ENCODE data around the gene LPCAT4.
"Not testable (repeated sequence)": the region's sequence is repeated elsewhere in the genome, so short reads cannot be mapped to it uniquely, and the experiment has no call there.

Gene LPCAT4

GRCh38 chr15:34362047-34362773 lies 4.8 kb downstream of the LPCAT4 start:
- no peak for DNase-seq

GRCh38 chr15:34361278-34361677 lies 5.7 kb downstream of the LPCAT4 start:
- DNase-seq = no peak

DNA sequence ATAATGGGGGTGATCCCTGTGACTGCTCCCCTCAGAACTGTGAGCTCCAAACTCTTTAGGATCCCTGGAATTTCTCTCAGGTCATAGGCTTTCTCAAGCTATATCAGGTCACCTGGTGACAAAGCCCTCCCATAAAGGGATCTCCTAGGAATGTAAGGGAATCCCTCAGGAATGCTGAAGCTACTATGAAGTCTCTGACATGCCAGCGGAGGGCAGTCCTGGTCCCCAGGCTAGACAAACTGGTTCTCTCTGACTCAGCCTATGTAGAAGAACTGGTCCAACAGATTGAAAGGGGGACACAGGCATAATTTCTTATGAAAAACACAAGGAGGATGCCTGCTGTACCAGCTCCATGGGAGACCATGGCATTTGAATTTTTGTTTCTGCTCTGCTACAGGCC lies 6.7 kb downstream of the LPCAT4 start:
- no peak for DNase-seq

GRCh38 chr15:34359416-34359815 lies 7.6 kb downstream of the LPCAT4 start:
- DNase-seq = no peak

DNA sequence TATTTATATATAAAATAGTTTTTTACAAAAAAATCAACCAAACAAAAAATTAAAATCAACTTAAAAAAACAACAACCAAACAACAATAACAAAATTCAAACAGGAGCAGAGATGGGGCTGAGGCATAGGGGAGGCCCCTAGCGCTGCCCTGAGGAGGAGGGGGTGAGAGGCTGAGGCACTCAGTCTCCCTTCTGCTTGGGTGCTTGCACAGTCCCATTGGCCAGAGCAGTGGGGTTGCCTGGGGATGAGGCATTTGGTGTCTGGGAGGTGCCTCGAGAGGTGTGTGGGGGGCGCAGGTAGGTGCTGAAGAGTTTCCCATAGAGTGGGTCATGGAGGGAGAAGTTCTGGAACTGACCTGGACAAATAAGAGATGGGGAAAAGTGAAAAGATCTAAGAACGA lies 8.0 kb downstream of the LPCAT4 start:
- no peak for DNase-seq

GRCh38 chr15:34358367-34358766 lies 8.6 kb downstream of the LPCAT4 start:
- no peak for DNase-seq

- no peak for DNase-seq
These were observed 9.3 kb downstream of the LPCAT4 start for GRCh38 chr15:34357653-34358052.

DNA sequence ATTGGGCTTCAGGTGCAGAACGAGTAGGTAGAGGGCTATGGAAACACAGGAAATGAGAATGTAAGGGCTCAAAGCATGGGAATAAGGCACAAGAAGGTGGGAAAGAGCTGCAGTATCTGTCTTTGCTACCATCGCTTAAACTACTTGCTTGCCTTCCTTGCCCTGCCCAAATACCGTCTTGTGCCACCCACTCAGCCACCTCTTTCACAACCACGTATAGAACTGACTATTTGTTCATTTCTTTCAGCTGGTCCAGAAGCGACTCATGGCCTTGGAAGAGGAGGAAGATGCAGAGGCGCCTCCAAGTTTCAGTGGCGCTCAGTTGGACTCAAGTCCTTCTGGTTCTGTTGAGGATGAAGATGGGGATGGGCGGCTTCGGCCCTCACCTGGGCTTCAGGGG lies 11.8 kb downstream of the LPCAT4 start:
- DNase-seq = no peak

DNA sequence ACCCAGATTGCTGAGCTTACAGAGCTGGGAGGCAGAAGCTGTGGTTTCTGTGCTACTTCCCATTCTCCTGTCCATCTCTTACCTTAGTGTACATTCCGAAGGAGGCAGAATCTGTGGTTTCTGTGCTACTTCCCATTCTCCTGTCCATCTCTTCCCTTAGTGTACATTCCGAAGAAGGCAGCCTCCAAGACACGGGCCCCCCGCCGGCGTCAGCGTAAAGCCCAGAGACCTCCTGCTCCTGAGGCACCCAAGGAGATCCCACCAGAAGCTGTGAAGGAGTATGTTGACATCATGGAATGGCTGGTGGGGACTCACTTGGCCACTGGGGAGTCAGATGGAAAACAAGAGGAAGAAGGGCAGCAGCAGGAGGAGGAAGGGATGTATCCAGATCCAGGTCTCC lies 12.7 kb downstream of the LPCAT4 start:
- DNase-seq = no peak

- no peak for DNase-seq
These were observed 13.4 kb downstream of the LPCAT4 start for GRCh38 chr15:34353627-34354026.

DNA sequence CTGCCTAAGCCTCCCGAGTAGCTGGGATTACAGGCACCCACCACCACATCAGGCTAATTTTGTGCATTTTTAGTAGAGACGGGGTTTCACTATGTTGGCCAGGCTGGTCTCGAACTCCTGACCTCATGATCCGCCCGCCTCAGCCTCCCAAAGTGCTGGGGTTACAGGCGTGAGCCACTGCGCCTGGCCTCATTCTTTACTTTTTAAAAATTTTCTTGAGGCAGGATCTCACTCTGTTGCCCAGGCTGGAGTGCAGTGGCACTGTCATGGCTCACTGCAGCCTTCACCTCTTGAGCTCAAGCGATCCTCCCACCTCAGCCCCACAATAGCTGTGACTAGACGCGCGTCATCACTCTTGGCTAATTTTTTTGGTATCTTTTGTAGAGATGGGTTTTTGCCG lies 14.0 kb downstream of the LPCAT4 start:
- DNase-seq = not testable (repeated sequence)

DNA sequence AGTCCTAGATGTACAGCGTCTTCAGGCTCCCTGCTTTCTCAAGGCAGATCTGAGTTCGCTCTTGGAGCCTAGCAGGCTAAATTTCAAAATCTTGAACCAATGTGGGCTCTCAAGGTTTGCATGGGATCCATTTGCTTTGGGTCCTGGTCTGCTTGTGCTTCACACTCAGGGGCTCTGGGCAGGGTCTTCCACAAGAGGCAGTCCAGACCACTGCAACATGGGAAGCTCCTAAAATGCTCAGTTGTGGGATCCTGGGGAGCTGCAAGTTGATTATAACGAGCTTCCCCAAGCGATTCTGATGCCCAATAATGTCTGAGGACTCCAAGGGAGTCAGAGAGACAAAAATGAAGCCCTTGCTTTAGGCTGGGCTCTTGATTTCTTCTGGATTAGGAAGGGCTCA lies 17.2 kb downstream of the LPCAT4 start:
- no peak for DNase-seq

GRCh38 chr15:34348735-34349300 lies 18.2 kb downstream of the LPCAT4 start:
- DNase-seq = no peak

DNA sequence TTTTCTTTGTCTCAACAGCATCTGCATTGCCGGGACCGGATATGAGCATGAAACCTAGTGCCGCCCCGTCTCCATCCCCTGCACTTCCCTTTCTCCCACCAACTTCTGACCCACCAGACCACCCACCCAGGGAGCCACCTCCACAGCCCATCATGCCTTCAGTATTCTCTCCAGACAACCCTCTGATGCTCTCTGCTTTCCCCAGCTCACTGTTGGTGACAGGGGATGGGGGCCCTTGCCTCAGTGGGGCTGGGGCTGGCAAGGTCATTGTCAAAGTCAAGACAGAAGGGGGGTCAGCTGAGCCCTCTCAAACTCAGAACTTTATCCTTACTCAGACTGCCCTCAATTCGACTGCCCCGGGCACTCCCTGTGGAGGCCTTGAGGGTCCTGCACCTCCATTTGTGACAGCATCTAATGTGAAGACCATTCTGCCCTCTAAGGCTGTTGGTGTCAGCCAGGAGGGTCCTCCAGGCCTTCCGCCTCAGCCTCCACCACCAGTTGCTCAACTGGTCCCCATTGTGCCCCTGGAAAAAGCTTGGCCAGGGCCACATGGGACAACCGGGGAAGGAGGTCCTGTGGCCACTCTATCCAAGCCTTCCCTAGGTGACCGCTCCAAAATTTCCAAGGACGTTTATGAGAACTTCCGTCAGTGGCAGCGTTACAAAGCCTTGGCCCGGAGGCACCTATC lies 18.9 kb downstream of the LPCAT4 start:
- DNase-seq = no peak

- DNase-seq = peak; percentile 92
These were observed 24.0 kb downstream of the LPCAT4 start, which contains the start of the genes NOP10 and NUTM1 for GRCh38 chr15:34342737-34343575. Gene NOP10, minus strand, starts transcription at chr15:34343136. Its CDS starts 63 bp downstream, at chr15:34343073. Gene NUTM1, plus strand, starts transcription at chr15:34343315. Its CDS starts 382 bp downstream, at chr15:34343697.

DNA sequence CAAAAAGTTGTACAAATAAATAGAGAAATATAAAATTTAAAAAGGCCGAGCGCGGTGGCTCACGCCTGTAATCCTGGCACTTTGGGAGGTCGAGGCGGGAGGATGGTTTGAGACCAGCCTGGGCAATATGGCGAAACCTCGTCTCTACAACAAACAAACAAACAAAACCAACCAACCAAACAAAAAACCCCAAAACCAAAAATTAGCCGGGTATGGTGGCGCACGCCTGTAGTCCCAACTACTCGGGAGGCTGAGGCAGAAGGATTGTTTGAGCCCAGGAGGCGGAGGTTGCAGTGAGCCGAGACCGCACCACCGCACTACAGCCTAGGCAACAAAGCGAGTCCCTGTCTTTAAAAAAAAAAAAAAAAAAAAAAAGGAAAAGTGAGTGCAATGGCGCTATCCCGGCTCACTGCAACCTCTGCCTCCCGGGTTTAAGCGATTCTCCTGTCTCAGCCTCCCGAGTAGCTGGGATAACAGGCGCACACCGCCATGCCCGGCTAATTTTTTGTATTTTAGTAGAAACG lies 24.7 kb downstream of the LPCAT4 start:
- not testable (repeated sequence) for DNase-seq

DNA sequence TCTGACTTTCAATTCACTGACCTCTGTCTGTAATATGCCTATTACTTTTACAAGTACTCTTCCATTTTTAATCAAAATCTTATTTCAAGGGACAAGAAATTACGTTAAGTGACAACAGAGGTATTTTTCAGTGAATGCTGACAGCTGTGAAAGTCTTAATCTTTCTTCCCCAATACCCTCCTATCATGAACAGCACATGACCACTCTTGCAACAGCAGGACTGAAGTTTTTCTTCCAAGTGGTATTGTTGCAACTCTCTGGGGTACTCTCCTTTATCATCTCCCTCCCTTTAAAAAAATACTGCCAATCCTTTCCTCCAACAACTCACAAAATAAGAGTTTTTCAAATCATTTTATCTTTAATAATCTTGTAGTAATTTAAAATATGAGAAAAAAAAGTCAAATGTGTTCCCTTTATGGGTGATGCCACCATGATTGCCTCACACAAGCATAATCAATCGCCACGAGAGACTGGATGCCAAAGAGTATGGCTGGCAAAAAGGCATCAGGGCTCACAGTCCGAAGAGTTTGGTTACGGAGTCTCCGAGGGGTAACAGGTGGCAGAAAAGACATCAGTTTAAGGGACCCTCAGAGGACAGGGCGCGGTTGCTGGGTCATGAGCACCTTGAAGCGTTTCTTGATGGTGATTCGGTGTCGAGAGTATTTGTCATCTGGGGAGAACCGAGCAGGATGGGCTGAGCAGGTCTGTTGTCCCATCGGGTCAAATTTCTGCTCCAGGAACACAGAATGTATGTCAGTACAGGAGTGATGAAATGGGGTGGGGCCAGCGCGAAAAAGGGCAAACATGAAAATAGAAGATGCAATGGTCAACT lies 25.4 kb downstream of the LPCAT4 start:
- DNase-seq = no peak

- DNase-seq = no peak
These were observed 27.1 kb downstream of the LPCAT4 start for GRCh38 chr15:34339946-34340345.

- no peak for DNase-seq
These were observed 28.6 kb downstream of the LPCAT4 start for GRCh38 chr15:34338347-34338746.

GRCh38 chr15:34337557-34338306 lies 29.3 kb downstream of the LPCAT4 start, which contains the start of gene SLC12A6:
Gene SLC12A6, minus strand, starts transcription at chr15:34337781. Its CDS starts 1,101 bp downstream, at chr15:34336680.
- peak; percentile 94 for DNase-seq

DNA sequence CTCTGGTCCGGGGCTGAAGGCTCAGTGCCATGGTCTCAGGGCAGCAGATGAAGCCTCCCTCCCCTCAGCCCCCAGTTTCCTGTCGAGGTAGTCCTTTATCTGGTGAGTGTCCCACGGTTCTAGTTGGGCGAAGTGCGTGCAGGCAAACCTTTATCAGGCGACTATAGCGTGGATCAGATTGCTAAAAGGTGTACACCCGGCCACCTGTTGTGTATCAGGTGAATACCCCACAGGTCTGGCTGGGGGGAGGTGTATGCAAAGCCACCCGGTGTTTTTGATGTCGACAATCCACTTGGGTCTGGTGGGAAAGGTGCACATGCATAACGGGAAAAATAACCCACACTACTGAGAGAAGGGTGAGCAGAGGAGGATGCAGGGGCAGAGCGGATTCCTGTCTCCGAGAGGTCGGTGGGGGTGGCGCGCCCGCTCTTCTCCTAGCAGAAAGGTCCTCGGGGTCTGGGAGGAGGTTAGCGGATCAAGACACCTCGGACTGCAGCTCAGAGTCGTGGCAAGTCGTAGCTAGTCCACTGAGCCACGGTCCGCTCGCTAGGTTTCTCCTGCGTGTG lies 29.9 kb downstream of the LPCAT4 start:
- no peak for DNase-seq
